GM12874 (cell line): Measurements from ENCODE around the gene AGPAT3.

Experiments
- TF ChIP-seq, protein P1 (sequence below): IDR thresholded peaks from 2 replicates; pipeline ENCODE4 v1.5.1; 2011; ENCODE audit warnings: low read depth, mild to moderate bottlenecking, control low read depth, low read length, moderate library complexity; ENCODE audit not compliant: insufficient read depth

AGPAT3 gene, protein sequence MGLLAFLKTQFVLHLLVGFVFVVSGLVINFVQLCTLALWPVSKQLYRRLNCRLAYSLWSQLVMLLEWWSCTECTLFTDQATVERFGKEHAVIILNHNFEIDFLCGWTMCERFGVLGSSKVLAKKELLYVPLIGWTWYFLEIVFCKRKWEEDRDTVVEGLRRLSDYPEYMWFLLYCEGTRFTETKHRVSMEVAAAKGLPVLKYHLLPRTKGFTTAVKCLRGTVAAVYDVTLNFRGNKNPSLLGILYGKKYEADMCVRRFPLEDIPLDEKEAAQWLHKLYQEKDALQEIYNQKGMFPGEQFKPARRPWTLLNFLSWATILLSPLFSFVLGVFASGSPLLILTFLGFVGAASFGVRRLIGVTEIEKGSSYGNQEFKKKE

DNA sequence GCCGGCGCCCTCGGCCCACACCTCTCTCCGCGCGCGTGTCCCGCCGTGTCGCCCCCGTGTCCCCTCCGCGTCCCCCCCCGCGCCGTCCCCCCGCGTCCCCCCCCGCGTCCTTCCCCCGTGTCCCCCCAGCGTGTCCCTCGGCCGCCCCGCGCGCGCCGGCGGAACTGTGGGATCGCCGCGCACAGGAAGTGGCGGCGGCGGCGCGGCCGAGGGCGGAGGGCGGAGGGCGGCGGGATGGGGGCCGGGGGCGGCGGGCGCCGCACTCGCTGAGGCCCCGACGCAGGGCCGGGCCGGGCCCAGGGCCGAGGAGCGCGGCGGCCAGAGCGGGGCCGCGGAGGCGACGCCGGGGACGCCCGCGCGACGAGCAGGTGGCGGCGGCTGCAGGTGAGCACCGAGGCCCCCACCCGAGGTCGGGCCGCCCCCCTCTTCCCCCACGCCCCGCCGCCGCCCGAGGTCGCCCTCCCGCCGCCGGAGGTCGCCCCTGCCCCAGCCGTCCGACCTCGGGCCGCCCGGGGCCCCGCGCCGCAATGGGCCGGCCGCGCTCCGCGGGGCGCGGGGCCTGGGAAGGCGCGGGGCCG is at the start of gene AGPAT3:
AGPAT3 (plus strand) TSS at position 262 of the 578 bp plus-strand sequence. CDS start 94,459 bp downstream, outside the sequence.
- TF ChIP-seq, protein P1, sequence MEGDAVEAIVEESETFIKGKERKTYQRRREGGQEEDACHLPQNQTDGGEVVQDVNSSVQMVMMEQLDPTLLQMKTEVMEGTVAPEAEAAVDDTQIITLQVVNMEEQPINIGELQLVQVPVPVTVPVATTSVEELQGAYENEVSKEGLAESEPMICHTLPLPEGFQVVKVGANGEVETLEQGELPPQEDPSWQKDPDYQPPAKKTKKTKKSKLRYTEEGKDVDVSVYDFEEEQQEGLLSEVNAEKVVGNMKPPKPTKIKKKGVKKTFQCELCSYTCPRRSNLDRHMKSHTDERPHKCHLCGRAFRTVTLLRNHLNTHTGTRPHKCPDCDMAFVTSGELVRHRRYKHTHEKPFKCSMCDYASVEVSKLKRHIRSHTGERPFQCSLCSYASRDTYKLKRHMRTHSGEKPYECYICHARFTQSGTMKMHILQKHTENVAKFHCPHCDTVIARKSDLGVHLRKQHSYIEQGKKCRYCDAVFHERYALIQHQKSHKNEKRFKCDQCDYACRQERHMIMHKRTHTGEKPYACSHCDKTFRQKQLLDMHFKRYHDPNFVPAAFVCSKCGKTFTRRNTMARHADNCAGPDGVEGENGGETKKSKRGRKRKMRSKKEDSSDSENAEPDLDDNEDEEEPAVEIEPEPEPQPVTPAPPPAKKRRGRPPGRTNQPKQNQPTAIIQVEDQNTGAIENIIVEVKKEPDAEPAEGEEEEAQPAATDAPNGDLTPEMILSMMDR = no peak

DNA sequence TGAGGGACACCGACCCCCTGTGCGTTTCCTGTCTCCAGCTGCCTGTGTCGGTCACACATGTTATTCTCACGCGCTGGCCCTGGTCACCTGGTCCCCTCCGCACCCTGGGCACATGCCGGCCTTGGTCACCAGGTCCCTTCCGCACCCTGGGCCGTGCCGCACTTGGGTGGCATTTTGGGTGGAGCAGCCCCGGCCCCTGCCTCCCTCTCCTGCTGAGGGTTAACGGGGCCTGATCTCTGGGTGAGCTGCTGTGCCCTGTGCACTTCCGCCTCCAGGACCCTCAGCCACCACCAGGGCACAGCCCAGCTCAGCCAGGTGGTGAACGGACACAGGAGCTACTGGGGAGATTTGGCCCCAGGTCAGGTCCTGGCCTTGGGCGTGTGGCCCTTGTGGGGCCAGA is 49.0 kb upstream of the AGPAT3 start:
- TF ChIP-seq, protein P1 = no peak

DNA sequence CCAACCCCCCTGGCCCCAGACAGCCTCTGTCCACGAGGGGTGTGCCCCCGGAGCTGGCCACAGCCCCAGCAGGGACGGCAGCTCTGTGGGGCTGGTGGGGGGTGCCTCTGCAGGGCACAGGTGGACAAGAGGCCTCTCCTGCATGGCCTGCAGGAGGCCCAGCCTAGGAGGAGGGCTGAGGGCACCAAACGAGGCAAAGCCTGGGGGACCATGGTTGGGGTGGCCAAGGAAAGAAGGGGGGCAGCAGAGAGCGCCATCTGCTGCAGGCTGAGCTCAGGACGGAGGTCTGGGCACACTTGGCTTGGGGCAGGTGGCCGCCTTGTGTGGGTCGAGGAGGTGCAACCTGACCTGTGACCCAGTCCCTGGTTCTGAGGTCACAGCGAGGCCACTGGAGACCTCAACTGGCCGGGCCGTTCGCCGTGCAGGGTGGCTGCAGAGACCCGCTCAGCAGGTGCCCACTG is 48.4 kb upstream of the AGPAT3 start:
- TF ChIP-seq, protein P1 = peak; percentile 20; the same call in 1 of the 2 replicates

DNA sequence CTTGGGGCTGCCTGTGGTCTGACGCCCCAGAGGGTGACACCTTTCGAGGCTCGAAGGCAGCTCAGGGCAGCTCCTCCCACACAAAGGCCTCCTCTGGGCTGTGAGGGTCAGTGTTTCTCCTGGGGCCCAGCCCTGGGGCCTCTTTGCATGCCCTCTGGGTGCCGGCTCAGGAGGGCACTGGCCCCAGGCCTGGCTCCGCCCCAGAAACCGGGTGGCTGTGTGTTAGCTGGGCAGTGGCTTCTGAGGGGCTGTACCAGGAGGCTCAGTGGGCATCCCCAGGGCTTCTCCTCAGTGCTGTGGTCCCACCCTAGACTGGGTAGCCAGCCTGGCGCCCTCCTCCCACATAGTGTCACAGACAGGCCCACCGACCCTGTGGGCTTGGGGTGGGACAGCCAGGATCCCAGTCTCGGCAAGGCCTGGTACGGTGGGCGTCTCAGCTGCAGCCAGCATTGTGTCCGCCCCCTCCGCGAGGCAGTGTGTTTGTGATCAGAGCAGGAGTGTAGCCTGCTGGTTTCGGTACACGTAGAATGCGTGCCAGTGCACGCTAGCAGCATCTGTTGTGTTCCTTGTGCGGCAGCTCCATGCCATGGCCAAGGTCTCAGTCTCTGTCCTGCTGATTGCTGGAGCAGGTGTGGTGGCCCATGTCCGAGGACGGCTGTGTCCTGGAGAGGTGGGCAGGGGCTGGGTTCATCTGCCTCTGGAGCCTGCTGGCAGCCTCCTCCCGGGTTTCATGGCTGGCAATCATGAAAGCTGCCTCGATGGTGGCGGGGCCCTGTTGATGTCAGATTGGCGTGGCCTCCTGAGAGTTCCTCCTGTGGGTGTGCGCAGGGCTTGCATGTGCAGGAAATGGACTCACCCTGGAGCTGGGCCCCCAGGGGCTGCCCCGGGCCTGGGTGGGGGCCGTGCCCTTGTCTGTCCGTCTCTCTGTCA is 47.6 kb upstream of the AGPAT3 start:
- TF ChIP-seq, protein P1 = no peak

DNA sequence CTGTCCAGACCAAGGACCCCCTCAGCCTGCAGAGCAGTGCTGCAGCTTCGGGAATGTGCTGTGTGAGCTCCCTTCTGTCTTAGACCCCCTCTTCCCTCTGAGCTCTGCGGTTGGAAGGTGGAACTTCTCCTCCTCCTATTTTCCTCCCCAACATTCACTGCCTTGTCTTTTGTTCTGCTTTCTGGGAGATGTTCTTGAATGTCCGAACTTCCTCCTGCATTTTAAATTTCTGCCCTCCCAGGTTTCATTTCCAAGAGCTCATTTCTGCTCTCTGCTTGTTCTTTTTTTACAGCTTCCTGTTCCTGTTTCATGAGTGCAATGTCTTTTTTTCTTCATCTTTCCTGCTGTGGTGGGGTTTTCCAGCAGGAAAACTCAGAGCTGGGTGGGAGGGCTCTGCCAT is 46.3 kb upstream of the AGPAT3 start:
- TF ChIP-seq, protein P1 = no peak

DNA sequence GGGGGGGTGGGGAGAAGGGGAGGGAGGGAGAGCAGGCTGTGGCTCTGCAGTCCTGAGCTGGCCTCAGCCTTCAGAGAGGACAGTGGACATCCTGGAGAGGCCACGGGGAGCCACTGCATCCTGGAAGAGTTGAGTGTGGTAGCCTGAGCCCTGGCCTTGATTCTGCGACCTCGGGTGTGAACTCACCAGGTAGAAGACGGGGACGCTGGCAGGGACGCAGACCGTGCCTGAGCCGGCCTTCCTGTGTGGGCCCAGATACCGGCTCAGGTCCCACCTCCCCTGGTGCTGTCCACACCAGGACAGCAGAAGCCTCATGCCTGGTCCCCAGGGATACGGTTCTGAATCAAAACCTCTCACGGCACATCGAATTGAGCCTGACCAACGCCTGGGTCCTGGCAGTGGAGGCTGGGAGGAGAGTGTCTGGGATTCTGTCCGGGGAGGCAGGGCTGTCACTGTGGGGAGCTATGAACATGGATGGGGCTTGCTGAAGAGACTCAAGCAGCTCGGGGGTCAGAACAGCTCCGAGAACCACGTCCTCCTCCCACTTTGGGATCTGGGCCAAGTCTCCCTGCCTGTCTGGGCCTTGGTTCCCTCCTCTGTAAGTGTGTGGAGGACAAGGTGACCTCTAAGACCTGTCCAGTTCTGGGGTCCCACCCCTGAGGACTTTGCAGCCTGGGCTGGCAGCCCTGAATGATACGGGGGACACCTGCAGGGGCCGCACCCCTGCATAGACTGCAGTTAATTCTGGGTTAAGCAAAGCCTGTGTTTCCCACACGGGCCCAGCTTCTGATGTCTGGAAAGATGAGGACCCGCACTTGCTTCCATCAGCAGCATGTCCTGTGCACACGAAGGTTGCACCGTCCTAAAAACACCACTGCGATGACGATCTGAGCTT is 45.3 kb upstream of the AGPAT3 start:
- TF ChIP-seq, protein P1 = no peak
